ENCODE data around the gene ATG9B.
"Not testable (repeated sequence)": the region's sequence is repeated elsewhere in the genome, so short reads cannot be mapped to it uniquely, and the experiment has no call there.

ATG9B gene

GRCh38 chr7:151018421-151019129, 5.7 kb downstream of the ATG9B start:
- H3K4me1 Mint-ChIP-seq: peaks cover 30% of the 10 kb centered on the region
- ATAC-seq (ENCODE audit: low read depth): peak; percentile 42
- H3K36me3 Mint-ChIP-seq: no peaks in the 10 kb centered on the region
- H3K4me3 Mint-ChIP-seq: peak overlapping the region; percentile 91
- peak overlapping the region; percentile 92 for H3K27ac Mint-ChIP-seq
- H3K9me3 Mint-ChIP-seq: no peaks in the 10 kb centered on the region
- DNase-seq (ENCODE audit: low spot score in 2 of 2): peak in 1 of 2 donors; percentile 33
- peaks cover 15% of the 10 kb centered on the region for H3K27me3 Mint-ChIP-seq

GRCh38 chr7:151017953-151018420, 6.3 kb downstream of the ATG9B start:
- Mint-ChIP-seq H3K27me3 (peaks cover 15% of the 10 kb centered on the region), H3K4me3 (peak overlapping the region; percentile 91), H3K27ac (peak overlapping the region; percentile 92), H3K9me3 (no peaks in the 10 kb centered on the region), H3K36me3 (no peaks in the 10 kb centered on the region), H3K4me1 (peaks cover 30% of the 10 kb centered on the region)
- peak; percentile 50 for ATAC-seq (ENCODE audit: low read depth)
- DNase-seq (ENCODE audit: low spot score in 2 of 2): peak; percentile 74 to 91

- peaks cover 13% of the 10 kb centered on the region for H3K27me3 Mint-ChIP-seq
- no peaks in the 10 kb centered on the region for H3K36me3 Mint-ChIP-seq
- no peaks in the 10 kb centered on the region for H3K9me3 Mint-ChIP-seq
- peak overlapping the region; percentile 91 for H3K4me3 Mint-ChIP-seq
- ATAC-seq (ENCODE audit: low read depth) (no peak), DNase-seq (ENCODE audit: low spot score in 2 of 2) (no peak)
- peaks cover 33% of the 10 kb centered on the region for H3K4me1 Mint-ChIP-seq
- H3K27ac Mint-ChIP-seq: peak overlapping the region; percentile 92
These were observed 6.8 kb downstream of the ATG9B start for GRCh38 chr7:151017370-151017952.

- DNase-seq (ENCODE audit: low spot score in 2 of 2): no peak
- Mint-ChIP-seq H3K36me3 (no peaks in the 10 kb centered on the region), H3K9me3 (no peaks in the 10 kb centered on the region), H3K4me1 (peaks cover 34% of the 10 kb centered on the region), H3K4me3 (peak overlapping the region; percentile 91), H3K27ac (peak overlapping the region; percentile 46), H3K27me3 (peaks cover 13% of the 10 kb centered on the region)
- ATAC-seq (ENCODE audit: low read depth): no peak
These were observed 7.4 kb downstream of the ATG9B start for GRCh38 chr7:151016942-151017341.

GRCh38 chr7:151016505-151016904, 7.8 kb downstream of the ATG9B start:
- H3K9me3 Mint-ChIP-seq: no peaks in the 10 kb centered on the region
- H3K4me3 Mint-ChIP-seq: no peak overlapping the region
- H3K36me3 Mint-ChIP-seq: no peaks in the 10 kb centered on the region
- H3K27ac Mint-ChIP-seq: peak overlapping the region; percentile 46
- H3K27me3 Mint-ChIP-seq: peaks cover 13% of the 10 kb centered on the region
- ATAC-seq (ENCODE audit: low read depth): no peak
- no peak for DNase-seq (ENCODE audit: low spot score in 2 of 2)
- peaks cover 34% of the 10 kb centered on the region for H3K4me1 Mint-ChIP-seq

- ATAC-seq (ENCODE audit: low read depth): no peak
- no peaks in the 10 kb centered on the region for H3K9me3 Mint-ChIP-seq
- peaks cover 9% of the 10 kb centered on the region for H3K27me3 Mint-ChIP-seq
- no peak for DNase-seq (ENCODE audit: low spot score in 2 of 2)
- no peak overlapping the region for H3K4me3 Mint-ChIP-seq
- H3K27ac Mint-ChIP-seq: peak overlapping the region; percentile 98
- peaks cover 36% of the 10 kb centered on the region for H3K4me1 Mint-ChIP-seq
- H3K36me3 Mint-ChIP-seq: no peaks in the 10 kb centered on the region
These were observed 8.3 kb downstream of the ATG9B start for GRCh38 chr7:151015967-151016366.

GRCh38 chr7:151014950-151015349, 9.3 kb downstream of the ATG9B start:
- ATAC-seq (ENCODE audit: low read depth) (no peak), DNase-seq (ENCODE audit: low spot score in 2 of 2) (no peak)
- Mint-ChIP-seq H3K4me1 (peaks cover 39% of the 10 kb centered on the region), H3K4me3 (peak overlapping the region; percentile 49), H3K27me3 (peaks cover 6% of the 10 kb centered on the region), H3K36me3 (no peaks in the 10 kb centered on the region), H3K27ac (peak overlapping the region; percentile 98), H3K9me3 (no peaks in the 10 kb centered on the region)

- Mint-ChIP-seq H3K27me3 (peaks cover 3% of the 10 kb centered on the region), H3K4me3 (peak overlapping the region; percentile 98), H3K9me3 (no peaks in the 10 kb centered on the region), H3K27ac (peak overlapping the region; percentile 98), H3K36me3 (no peaks in the 10 kb centered on the region), H3K4me1 (peaks cover 35% of the 10 kb centered on the region)
- ATAC-seq (ENCODE audit: low read depth) (peak; percentile 72), DNase-seq (ENCODE audit: low spot score in 2 of 2) (peak; percentile 85 to 89)
These were observed 10.4 kb downstream of the ATG9B start for GRCh38 chr7:151013733-151014497.

GRCh38 chr7:151013356-151013732, 10.9 kb downstream of the ATG9B start:
- DNase-seq (ENCODE audit: low spot score in 2 of 2): no peak
- peak overlapping the region; percentile 98 for H3K27ac Mint-ChIP-seq
- H3K4me3 Mint-ChIP-seq: peak overlapping the region; percentile 98
- H3K27me3 Mint-ChIP-seq: no peaks in the 10 kb centered on the region
- no peak for ATAC-seq (ENCODE audit: low read depth)
- H3K4me1 Mint-ChIP-seq: peaks cover 31% of the 10 kb centered on the region
- no peaks in the 10 kb centered on the region for H3K9me3 Mint-ChIP-seq
- H3K36me3 Mint-ChIP-seq: no peaks in the 10 kb centered on the region

- DNase-seq (ENCODE audit: low spot score in 2 of 2) (no peak), ATAC-seq (ENCODE audit: low read depth) (peak; percentile 8)
- peaks cover 29% of the 10 kb centered on the region for H3K4me1 Mint-ChIP-seq
- H3K4me3 Mint-ChIP-seq: no peak overlapping the region
- H3K27me3 Mint-ChIP-seq: peaks cover 1% of the 10 kb centered on the region
- no peaks in the 10 kb centered on the region for H3K36me3 Mint-ChIP-seq
- H3K27ac Mint-ChIP-seq: peak overlapping the region; percentile 98
- H3K9me3 Mint-ChIP-seq: no peaks in the 10 kb centered on the region
These were observed 11.4 kb downstream of the ATG9B start for GRCh38 chr7:151012911-151013347.

- no peak for ATAC-seq (ENCODE audit: low read depth)
- Mint-ChIP-seq H3K27me3 (peaks cover 2% of the 10 kb centered on the region), H3K4me1 (peaks cover 25% of the 10 kb centered on the region), H3K9me3 (no peaks in the 10 kb centered on the region), H3K4me3 (peak overlapping the region; percentile 36), H3K36me3 (no peaks in the 10 kb centered on the region), H3K27ac (peak overlapping the region; percentile 98)
- no peak for DNase-seq (ENCODE audit: low spot score in 2 of 2)
These were observed 12.1 kb downstream of the ATG9B start for GRCh38 chr7:151012031-151012692.

GRCh38 chr7:151011616-151012015, 12.7 kb downstream of the ATG9B start:
- H3K27me3 Mint-ChIP-seq; H3K36me3 Mint-ChIP-seq; H3K9me3 Mint-ChIP-seq; H3K27ac Mint-ChIP-seq; H3K4me3 Mint-ChIP-seq; DNase-seq (ENCODE audit: low spot score in 2 of 2); ATAC-seq (ENCODE audit: low read depth): not testable (repeated sequence)
- peaks cover 25% of the 10 kb centered on the region for H3K4me1 Mint-ChIP-seq

- ATAC-seq (ENCODE audit: low read depth) (no peak), DNase-seq (ENCODE audit: low spot score in 2 of 2) (no peak)
- Mint-ChIP-seq H3K27me3 (peaks cover 2% of the 10 kb centered on the region), H3K27ac (peak overlapping the region; percentile 48), H3K36me3 (no peaks in the 10 kb centered on the region), H3K4me3 (no peak overlapping the region), H3K9me3 (no peaks in the 10 kb centered on the region), H3K4me1 (peaks cover 25% of the 10 kb centered on the region)
These were observed 13.2 kb downstream of the ATG9B start for GRCh38 chr7:151011097-151011409.
